ENCODE measurements around the gene EDDM3A. TPM values are rescaled to one million over a fixed set of nuclear protein-coding genes. Genes with fewer than 3 reads are reported as not detected.
"Not testable (repeated sequence)": the region's sequence is repeated elsewhere in the genome, so short reads cannot be mapped to it uniquely, and the experiment has no call there.

EDDM3A gene
- total RNA-seq, 2 donors from 2014 or later: not detected

- 96% methylated on average over 12 of the region's 12 CpGs for WGBS
Observed at GRCh38 chr14:20722016-20722415, 23.7 kb upstream of the EDDM3A start.

GRCh38 chr14:20723488-20723887 lies 22.2 kb upstream of the EDDM3A start:
- H3K36me3 ChIP-seq: no peaks in the 10 kb centered on the region
- no peaks in the 10 kb centered on the region for H3K27me3 ChIP-seq (replicated peaks; ENCODE audit: insufficient read depth)
- intact Hi-C loops (cut with DNase I): no loop called here
- no peaks in the 10 kb centered on the region for H3K9me3 ChIP-seq
- H3K4me1 ChIP-seq (replicated peaks): no peaks in the 10 kb centered on the region
- 49% methylated on average over 28 of the region's 28 CpGs for WGBS
- no peak for TF ChIP-seq CTCF (IDR thresholded peaks at IDR 0.05)
- TF ChIP-seq POLR2A (IDR thresholded peaks at IDR 0.05): no peak
- no peak for TF ChIP-seq POLR2AphosphoS5 (IDR thresholded peaks at IDR 0.05)
- no peak for DNase-seq (ENCODE audit: low spot score)
- no peak overlapping the region for H3K4me3 ChIP-seq
- no peak overlapping the region for H3K27ac ChIP-seq

More at GRCh38 chr14:20722016-20722415, 23.7 kb upstream of the EDDM3A start:
- Histone ChIP-seq H3K27ac (no peak overlapping the region), H3K9me3 (no peaks in the 10 kb centered on the region), H3K36me3 (no peaks in the 10 kb centered on the region), H3K27me3 (replicated peaks; ENCODE audit: insufficient read depth) (no peaks in the 10 kb centered on the region), H3K4me3 (no peak overlapping the region), H3K4me1 (replicated peaks) (no peaks in the 10 kb centered on the region)
- DNase-seq (ENCODE audit: low spot score): no peak
- TF ChIP-seq CTCF (IDR thresholded peaks at IDR 0.05) (no peak), POLR2AphosphoS5 (IDR thresholded peaks at IDR 0.05) (no peak), POLR2A (IDR thresholded peaks at IDR 0.05) (no peak)
- intact Hi-C loops (cut with DNase I): no loop called here

GRCh38 chr14:20726121-20726520 lies 19.6 kb upstream of the EDDM3A start:
- H3K36me3 ChIP-seq; H3K27me3 ChIP-seq (replicated peaks; ENCODE audit: insufficient read depth); H3K4me3 ChIP-seq; H3K9me3 ChIP-seq; intact Hi-C loops (cut with DNase I); H3K27ac ChIP-seq; H3K4me1 ChIP-seq (replicated peaks); DNase-seq (ENCODE audit: low spot score): not testable (repeated sequence)
- WGBS: 78% methylated on average over 3 of the region's 3 CpGs

GRCh38 chr14:20726531-20726930 lies 19.2 kb upstream of the EDDM3A start:
- 50% methylated on average over 1 of the region's 1 CpG for WGBS

GRCh38 chr14:20730891-20731290 lies 14.8 kb upstream of the EDDM3A start:
- H3K36me3 ChIP-seq: no peaks in the 10 kb centered on the region
- no peaks in the 10 kb centered on the region for H3K4me1 ChIP-seq (replicated peaks)
- H3K27me3 ChIP-seq (replicated peaks; ENCODE audit: insufficient read depth): no peaks in the 10 kb centered on the region
- H3K9me3 ChIP-seq: no peaks in the 10 kb centered on the region
- H3K27ac ChIP-seq: no peak overlapping the region
- WGBS: 84% methylated on average over 6 of the region's 6 CpGs
- intact Hi-C loops (cut with DNase I): no loop called here
- no peak overlapping the region for H3K4me3 ChIP-seq
- TF ChIP-seq POLR2A (IDR thresholded peaks at IDR 0.05): no peak
- no peak for TF ChIP-seq POLR2AphosphoS5 (IDR thresholded peaks at IDR 0.05)
- DNase-seq (ENCODE audit: low spot score): no peak

More at GRCh38 chr14:20726531-20726930, 19.2 kb upstream of the EDDM3A start:
- DNase-seq (ENCODE audit: low spot score): no peak
- intact Hi-C loops (cut with DNase I): no loop called here
- Histone ChIP-seq H3K27me3 (replicated peaks; ENCODE audit: insufficient read depth) (no peaks in the 10 kb centered on the region), H3K27ac (no peak overlapping the region), H3K36me3 (no peaks in the 10 kb centered on the region), H3K4me1 (replicated peaks) (no peaks in the 10 kb centered on the region), H3K9me3 (no peaks in the 10 kb centered on the region), H3K4me3 (no peak overlapping the region)
- TF ChIP-seq CTCF (IDR thresholded peaks at IDR 0.05) (no peak), POLR2A (IDR thresholded peaks at IDR 0.05) (no peak), POLR2AphosphoS5 (IDR thresholded peaks at IDR 0.05) (no peak)

- Histone ChIP-seq H3K9me3 (no peaks in the 10 kb centered on the region), H3K36me3 (no peaks in the 10 kb centered on the region), H3K4me3 (no peak overlapping the region), H3K27me3 (replicated peaks; ENCODE audit: insufficient read depth) (no peaks in the 10 kb centered on the region), H3K4me1 (replicated peaks) (no peaks in the 10 kb centered on the region), H3K27ac (no peak overlapping the region)
- TF ChIP-seq POLR2AphosphoS5 (IDR thresholded peaks at IDR 0.05) (no peak), CTCF (IDR thresholded peaks at IDR 0.05) (no peak), POLR2A (IDR thresholded peaks at IDR 0.05) (no peak)
- 67% methylated on average over 5 of the region's 5 CpGs for WGBS
- no peak for DNase-seq (ENCODE audit: low spot score)
- intact Hi-C loops (cut with DNase I): no loop called here
Observed at GRCh38 chr14:20732477-20732876, 13.2 kb upstream of the EDDM3A start.
